Trophoblast cell (in vitro differentiated cells and primary cell): ENCODE measurements around the gene RHEB.

Experiments used
- DNase-seq, 2 donors: peaks; one replicate each; pipeline ENCODE4 v3.0.0-alpha.2; 2016
- H2AFZ ChIP-seq: 2 replicates; pipeline ENCODE4 v1.6.1; 2013; ENCODE audit warnings: low read length, moderate library complexity, mild to moderate bottlenecking; ENCODE audit not compliant: insufficient read depth, poor library complexity
- H2AK5ac ChIP-seq: 2 replicates; pipeline ENCODE4 v1.6.1; 2013; ENCODE audit warnings: mild to moderate bottlenecking, low read length
- H2BK120ac ChIP-seq: 2 replicates; pipeline ENCODE4 v1.6.1; 2013; ENCODE audit warnings: low read length, mild to moderate bottlenecking, moderate library complexity; ENCODE audit not compliant: insufficient read depth, poor library complexity
- H2BK12ac ChIP-seq: 2 replicates; pipeline ENCODE4 v1.6.1; 2013; ENCODE audit warnings: mild to moderate bottlenecking, low read length, moderate library complexity
- H2BK5ac ChIP-seq: 2 replicates; pipeline ENCODE4 v1.6.1; 2013; ENCODE audit warnings: low read length, low read depth, moderate library complexity, mild to moderate bottlenecking; ENCODE audit not compliant: poor library complexity
- H3K14ac ChIP-seq: 2 replicates; pipeline ENCODE4 v1.6.1; 2013; ENCODE audit warnings: mild to moderate bottlenecking, low read length
- H3K18ac ChIP-seq: 2 replicates; pipeline ENCODE4 v1.6.1; 2013; ENCODE audit warnings: mild to moderate bottlenecking, low read length
- H3K23ac ChIP-seq: 2 replicates; pipeline ENCODE4 v1.6.1; 2013; ENCODE audit warnings: low read length
- H3K27ac ChIP-seq: 2 replicates; pipeline ENCODE4 v1.5.1; 2013; ENCODE audit warnings: low read depth, mild to moderate bottlenecking, inconsistent platforms, low read length, moderate library complexity
- H3K27me3 ChIP-seq: 2 replicates; pipeline ENCODE4 v1.6.1; 2013; ENCODE audit warnings: inconsistent platforms, mild to moderate bottlenecking, low read length, moderate library complexity; ENCODE audit not compliant: insufficient read depth
- H3K36me3 ChIP-seq, 2 experiments: 1 replicate in 1 of 2; 2 replicates in 1 of 2; pipeline ENCODE4 v1.6.1; 2013; ENCODE audit warnings: low read length in 2 of 2, mild to moderate bottlenecking in 2 of 2, moderate library complexity in 1 of 2; ENCODE audit not compliant: insufficient read depth in 2 of 2, control insufficient read depth in 1 of 2
- H3K4ac ChIP-seq: 2 replicates; pipeline ENCODE4 v1.6.1; 2013; ENCODE audit warnings: low read depth, mild to moderate bottlenecking, low read length, moderate library complexity
- H3K4me1 ChIP-seq, 2 experiments: 1 replicate in 1 of 2; 2 replicates in 1 of 2; pipeline ENCODE4 v1.6.1; 2013; ENCODE audit warnings: low read length in 2 of 2, mild to moderate bottlenecking in 2 of 2, moderate library complexity in 1 of 2; ENCODE audit not compliant: insufficient read depth in 2 of 2, control insufficient read depth in 1 of 2
- H3K4me2 ChIP-seq: 2 replicates; pipeline ENCODE4 v1.6.1; 2013; ENCODE audit warnings: inconsistent platforms, mild to moderate bottlenecking, low read length, moderate library complexity
- H3K4me3 ChIP-seq: 2 replicates; pipeline ENCODE4 v1.5.1; 2013; ENCODE audit warnings: mild to moderate bottlenecking, low read depth, low read length, inconsistent platforms
- H3K79me1 ChIP-seq: one replicate; pipeline ENCODE4 v1.6.1; 2013; ENCODE audit warnings: low read length
- H3K79me2 ChIP-seq: 2 replicates; pipeline ENCODE4 v1.6.1; 2013; ENCODE audit warnings: low read length, mild to moderate bottlenecking; ENCODE audit not compliant: control insufficient read depth, insufficient read depth, poor library complexity
- H3K9ac ChIP-seq: 2 replicates; pipeline ENCODE4 v1.6.1; 2013; ENCODE audit warnings: mild to moderate bottlenecking, low read length
- H3K9me3 ChIP-seq: 2 replicates; pipeline ENCODE4 v1.6.1; 2013; ENCODE audit warnings: low read depth, mild to moderate bottlenecking, control low read depth, inconsistent platforms, low read length; ENCODE audit not compliant: insufficient read depth
- H4K12ac ChIP-seq: 2 replicates; pipeline ENCODE4 v1.6.1; 2013; ENCODE audit warnings: low read depth, mild to moderate bottlenecking, low read length, moderate library complexity
- H4K8ac ChIP-seq: 2 replicates; pipeline ENCODE4 v1.6.1; 2013; ENCODE audit warnings: low read depth, mild to moderate bottlenecking, low read length, moderate library complexity
- H4K91ac ChIP-seq: one replicate; pipeline ENCODE4 v1.6.1; 2013; ENCODE audit warnings: low read depth, mild to moderate bottlenecking, low read length, moderate library complexity
- WGBS: extraction: QIAGEN DNeasy Blood & Tissue Kit; methylation state at CpG from one replicate; pipeline ENCODE4 v1.1.7; 2013; ENCODE audit warnings: missing lambda C conversion rate; ENCODE audit not compliant: insufficient read length, insufficient coverage; ENCODE audit errors: extremely low coverage; 5-methylcytosine and 5-hydroxymethylcytosine counted together

The RHEB gene

GRCh38 chr7:151431768-151432311 lies 87.9 kb downstream of the RHEB start:
- H3K9ac ChIP-seq: no peak overlapping the region
- H2BK120ac ChIP-seq: no peak overlapping the region
- peaks cover 3% of the 10 kb centered on the region for H3K79me2 ChIP-seq
- no peak overlapping the region for H3K4ac ChIP-seq
- H3K4me2 ChIP-seq: no peak overlapping the region
- H3K9me3 ChIP-seq: no peaks in the 10 kb centered on the region
- H3K27me3 ChIP-seq: no peaks in the 10 kb centered on the region
- H3K4me3 ChIP-seq: no peak overlapping the region
- peaks cover 28% of the 10 kb centered on the region for H3K79me1 ChIP-seq
- WGBS: no CpG with 5 or more reads among the region's 25 CpGs
- H3K27ac ChIP-seq: no peak overlapping the region
- no peak overlapping the region for H3K18ac ChIP-seq
- peaks cover 38 to 39% of the 10 kb centered on the region in 2 experiments for H3K4me1 ChIP-seq
- H2BK5ac ChIP-seq: no peak overlapping the region
- H3K36me3 ChIP-seq: no peaks in the 10 kb centered on the region
- H2BK12ac ChIP-seq: no peak overlapping the region
- no peak overlapping the region for H4K12ac ChIP-seq
- H4K8ac ChIP-seq: no peak overlapping the region
- H3K23ac ChIP-seq: no peak overlapping the region
- H4K91ac ChIP-seq: no peak overlapping the region
- no peak overlapping the region for H2AFZ ChIP-seq
- H3K14ac ChIP-seq: no peak overlapping the region
- no peak overlapping the region for H2AK5ac ChIP-seq
- no peak for DNase-seq

- Histone ChIP-seq H2BK12ac (no peak overlapping the region), H3K79me2 (peaks cover 3% of the 10 kb centered on the region), H4K8ac (no peak overlapping the region), H2BK120ac (no peak overlapping the region), H4K91ac (no peak overlapping the region), H3K9me3 (no peaks in the 10 kb centered on the region), H3K4ac (no peak overlapping the region), H4K12ac (no peak overlapping the region), H3K36me3 (no peaks in the 10 kb centered on the region), H3K79me1 (peaks cover 27% of the 10 kb centered on the region), H2BK5ac (no peak overlapping the region), H2AK5ac (no peak overlapping the region), H3K27me3 (no peaks in the 10 kb centered on the region), H3K18ac (no peak overlapping the region), H3K4me2 (no peak overlapping the region), H3K4me3 (no peak overlapping the region), H3K23ac (no peak overlapping the region), H3K27ac (no peak overlapping the region), H3K14ac (no peak overlapping the region), H2AFZ (no peak overlapping the region), H3K4me1 (peaks cover 39 to 40% of the 10 kb centered on the region in 2 experiments), H3K9ac (no peak overlapping the region)
- no CpG with 5 or more reads among the region's 13 CpGs for WGBS
- no peak for DNase-seq
Observed at GRCh38 chr7:151431281-151431767, 88.4 kb downstream of the RHEB start.

- no CpG with 5 or more reads among the region's 16 CpGs for WGBS
- no peak overlapping the region for H3K18ac ChIP-seq
- H2AFZ ChIP-seq: no peak overlapping the region
Observed at GRCh38 chr7:151430391-151431205, 89.1 kb downstream of the RHEB start.

GRCh38 chr7:151429560-151430331 lies 89.9 kb downstream of the RHEB start:
- H3K27ac ChIP-seq: no peak overlapping the region

More at GRCh38 chr7:151430391-151431205, 89.1 kb downstream of the RHEB start:
- no peaks in the 10 kb centered on the region for H3K36me3 ChIP-seq
- peaks cover 22% of the 10 kb centered on the region for H3K79me1 ChIP-seq
- H2BK120ac ChIP-seq: no peak overlapping the region
- peak overlapping the region; percentile 32 for H2AK5ac ChIP-seq
- no peak overlapping the region for H4K91ac ChIP-seq
- H3K4me1 ChIP-seq: peaks cover 32 to 35% of the 10 kb centered on the region in 2 experiments
- no peak overlapping the region for H4K8ac ChIP-seq
- H3K4ac ChIP-seq: no peak overlapping the region
- no peak overlapping the region for H4K12ac ChIP-seq
- no peak for DNase-seq
- H3K23ac ChIP-seq: no peak overlapping the region
- H3K4me3 ChIP-seq: no peak overlapping the region
- no peak overlapping the region for H2BK5ac ChIP-seq
- H3K79me2 ChIP-seq: peaks cover 3% of the 10 kb centered on the region
- H3K27me3 ChIP-seq: no peaks in the 10 kb centered on the region
- H2BK12ac ChIP-seq: peak overlapping the region; percentile 25
- H3K4me2 ChIP-seq: no peak overlapping the region
- no peak overlapping the region for H3K14ac ChIP-seq
- no peak overlapping the region for H3K9ac ChIP-seq
- H3K9me3 ChIP-seq: no peaks in the 10 kb centered on the region
- H3K27ac ChIP-seq: no peak overlapping the region

More at GRCh38 chr7:151429560-151430331, 89.9 kb downstream of the RHEB start:
- H3K4ac ChIP-seq: no peak overlapping the region
- no peak overlapping the region for H3K9ac ChIP-seq
- no peak for DNase-seq
- H3K27me3 ChIP-seq: no peaks in the 10 kb centered on the region
- no peaks in the 10 kb centered on the region for H3K36me3 ChIP-seq
- peaks cover 22% of the 10 kb centered on the region for H3K79me1 ChIP-seq
- peaks cover 32 to 35% of the 10 kb centered on the region in 2 experiments for H3K4me1 ChIP-seq
- H2AFZ ChIP-seq: no peak overlapping the region
- no peak overlapping the region for H3K4me3 ChIP-seq
- no peak overlapping the region for H4K91ac ChIP-seq
- no peak overlapping the region for H4K12ac ChIP-seq
- H2BK12ac ChIP-seq: peak overlapping the region; percentile 42
- H2BK120ac ChIP-seq: no peak overlapping the region
- no peak overlapping the region for H2AK5ac ChIP-seq
- H3K9me3 ChIP-seq: no peaks in the 10 kb centered on the region
- WGBS: no CpG with 5 or more reads among the region's 10 CpGs
- no peak overlapping the region for H3K4me2 ChIP-seq
- peaks cover 3% of the 10 kb centered on the region for H3K79me2 ChIP-seq
- H2BK5ac ChIP-seq: no peak overlapping the region
- H3K18ac ChIP-seq: no peak overlapping the region
- H4K8ac ChIP-seq: no peak overlapping the region
- no peak overlapping the region for H3K23ac ChIP-seq
- H3K14ac ChIP-seq: peak overlapping the region; percentile 54
